Stimulated activated effector memory CD8-positive, alpha-beta T cell treated with anti-CD3 and anti-CD28 coated beads, Interleukin-12 subunit alpha, Interleukin-12 subunit beta, amount 100 ng/mL, for 72 hours (primary cell): ENCODE measurements around the gene RNF10.
"Not testable (repeated sequence)": the region's sequence is repeated elsewhere in the genome, so short reads cannot be mapped to it uniquely, and the experiment has no call there.

Experiments
- ATAC-seq: fragments of 150-1000 bp; cut with Tn5 transposase; 2 replicates; pipeline ENCODE4 v1.10.0; 2021
- DNase-seq, 2 donors: peaks; one replicate each; pipeline ENCODE4 v3.0.0; 2021 to 2022; ENCODE audit warnings: low spot score in 2 of 2
- H3K27ac Mint-ChIP-seq: one replicate; pipeline ENCODE4 v1.8.0; 2022; ENCODE audit warnings: mild to moderate bottlenecking, mixed read lengths
- H3K36me3 Mint-ChIP-seq: one replicate; pipeline ENCODE4 v1.8.0; 2022; ENCODE audit warnings: mild to moderate bottlenecking, mixed read lengths
- H3K4me1 Mint-ChIP-seq: one replicate; pipeline ENCODE4 v1.8.0; 2022; ENCODE audit warnings: mixed read lengths
- H3K4me3 Mint-ChIP-seq: one replicate; pipeline ENCODE4 v1.8.0; 2022; ENCODE audit warnings: mild to moderate bottlenecking, mixed read lengths
- H3K9me3 Mint-ChIP-seq: one replicate; pipeline ENCODE4 v1.8.0; 2022; ENCODE audit warnings: mixed read lengths

The RNF10 gene

DNA sequence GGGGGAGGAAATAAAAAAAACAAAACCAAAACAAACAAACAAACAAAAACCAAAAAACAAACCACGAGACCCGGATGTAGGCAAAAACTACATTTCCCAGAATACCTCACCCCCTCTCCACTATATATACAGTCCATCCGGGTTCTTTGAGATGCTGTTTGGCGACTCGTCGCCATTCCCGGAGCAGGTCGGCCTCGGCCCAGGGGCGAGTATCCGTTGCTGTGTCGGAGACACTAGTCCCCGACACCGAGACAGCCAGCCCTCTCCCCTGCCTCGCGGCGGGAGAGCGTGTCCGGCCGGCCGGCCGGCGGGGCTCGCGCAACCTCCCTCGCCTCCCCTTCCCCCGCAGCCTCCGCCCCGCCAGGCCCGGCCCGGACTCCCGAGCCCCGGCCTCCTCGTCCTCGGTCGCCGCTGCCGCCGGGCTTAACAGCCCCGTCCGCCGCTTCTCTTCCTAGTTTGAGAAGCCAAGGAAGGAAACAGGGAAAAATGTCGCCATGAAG, at the start of gene RNF10:
TSS of gene RNF10 (plus strand) at position 154 of the 500 bp plus-strand sequence. CDS start 456 bp downstream, outside the sequence.
- peaks cover 45% of the 10 kb centered on the region for H3K36me3 Mint-ChIP-seq

DNA sequence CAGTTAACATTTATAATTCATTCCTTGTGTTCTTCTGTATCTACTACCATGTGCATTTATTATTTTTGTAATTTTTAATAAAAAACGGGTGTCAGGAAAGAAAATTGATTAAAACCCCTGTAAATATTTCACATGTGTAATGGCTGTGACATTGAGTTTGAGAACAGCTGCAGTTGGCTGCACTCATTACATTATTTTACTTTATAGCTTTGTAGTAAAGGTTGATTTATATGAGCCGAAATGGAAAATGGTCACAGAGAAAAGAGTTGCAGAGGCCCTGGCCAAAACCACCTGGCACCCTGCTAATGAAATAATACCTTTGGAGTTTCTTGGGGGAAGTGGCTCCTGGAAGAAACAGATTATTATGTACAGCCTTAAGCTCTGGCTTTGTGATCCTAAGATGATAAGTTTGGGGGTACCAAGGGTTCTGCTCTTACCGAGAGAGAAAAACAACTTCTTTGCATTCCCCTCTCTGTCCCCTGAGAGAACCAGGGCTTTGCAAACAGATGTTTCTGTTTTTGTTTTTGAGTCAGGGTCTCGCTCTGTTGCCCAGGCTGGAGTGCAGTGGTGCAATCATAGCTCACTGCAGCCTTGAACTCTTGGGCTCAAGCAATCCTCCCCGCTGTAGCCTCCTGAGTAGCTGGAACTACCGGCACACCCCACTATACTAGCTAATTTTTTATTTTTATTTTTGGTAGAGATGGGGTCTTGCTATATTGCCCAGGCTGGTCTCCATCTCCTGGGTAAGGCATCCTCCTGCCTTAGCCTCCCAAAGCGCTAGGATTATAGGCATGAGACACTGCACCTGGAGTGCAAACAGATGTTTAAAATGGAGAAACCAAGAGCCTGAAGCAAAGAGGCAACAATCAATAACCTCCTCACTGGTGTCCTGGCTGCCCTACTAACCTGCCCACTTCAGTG, 47.9 kb upstream of the RNF10 start:
- no peak for ATAC-seq
- Mint-ChIP-seq H3K4me3 (no peak overlapping the region), H3K27ac (no peak overlapping the region), H3K9me3 (no peaks in the 10 kb centered on the region), H3K4me1 (peaks cover 15% of the 10 kb centered on the region), H3K36me3 (no peaks in the 10 kb centered on the region)
- no peak for DNase-seq

More for the DNA sequence above, at the start of gene RNF10:
- Mint-ChIP-seq H3K4me3 (peak within 1 kb of the TSS; percentile 88), H3K27ac (peak within 1 kb of the TSS; percentile 98), H3K9me3 (no peaks in the 10 kb centered on the region), H3K4me1 (peaks cover 41% of the 10 kb centered on the region)
- ATAC-seq (peak; percentile 85), DNase-seq (peak; percentile 53 to 86)

DNA sequence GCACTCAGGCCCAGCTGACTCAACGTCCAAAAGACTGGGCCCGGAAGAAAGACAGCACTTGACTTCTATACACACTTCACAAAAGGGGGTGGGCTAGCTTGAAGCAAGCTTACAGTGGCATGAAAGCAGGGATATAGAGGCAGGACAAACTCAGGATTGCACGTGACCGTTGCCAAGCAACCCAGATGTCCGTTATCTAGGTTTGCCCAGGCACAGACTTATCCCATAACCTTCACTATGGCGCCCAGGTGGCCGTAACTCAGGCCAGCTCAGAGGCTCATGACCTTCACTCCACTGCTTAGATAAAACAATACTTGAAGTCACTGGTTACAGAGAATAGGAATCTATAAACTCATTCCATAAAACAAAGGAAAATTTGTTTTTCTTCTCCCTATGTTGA, 46.6 kb upstream of the RNF10 start:
- not testable (repeated sequence) for H3K36me3 Mint-ChIP-seq, ATAC-seq, H3K4me1 Mint-ChIP-seq, H3K9me3 Mint-ChIP-seq, H3K27ac Mint-ChIP-seq, DNase-seq, H3K4me3 Mint-ChIP-seq

DNA sequence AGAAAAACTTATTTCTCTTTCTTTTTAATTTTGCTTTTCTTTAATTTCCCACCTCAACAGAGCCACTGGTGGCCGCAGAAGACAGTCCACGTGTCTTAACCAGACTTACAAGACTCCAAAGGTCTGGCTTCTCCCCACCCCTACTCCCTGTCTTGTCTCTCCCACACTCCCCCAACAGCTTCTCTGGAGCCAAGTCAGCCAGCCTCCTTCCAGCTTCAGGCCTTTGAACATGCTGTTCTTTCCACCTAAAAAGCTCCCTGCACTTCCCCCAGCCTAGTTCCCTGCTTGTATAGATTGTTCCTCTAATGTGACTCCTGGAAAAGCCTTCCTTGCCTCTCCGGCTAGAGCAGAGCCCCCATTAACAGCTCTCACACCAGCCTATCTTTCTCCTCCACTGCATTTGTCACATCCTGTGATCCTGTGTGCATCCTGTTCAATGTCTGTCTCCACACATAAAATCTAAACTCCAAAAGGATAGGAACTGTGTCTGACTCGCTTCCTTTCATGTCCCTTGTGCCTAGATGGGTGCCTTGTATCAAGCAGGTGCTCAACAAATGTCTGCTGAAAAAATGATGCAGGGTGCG, 46.0 kb upstream of the RNF10 start:
- Mint-ChIP-seq H3K4me1 (peaks cover 7% of the 10 kb centered on the region), H3K27ac (no peak overlapping the region), H3K4me3 (no peak overlapping the region), H3K36me3 (no peaks in the 10 kb centered on the region), H3K9me3 (no peaks in the 10 kb centered on the region)
- no peak for DNase-seq
- ATAC-seq = no peak

DNA sequence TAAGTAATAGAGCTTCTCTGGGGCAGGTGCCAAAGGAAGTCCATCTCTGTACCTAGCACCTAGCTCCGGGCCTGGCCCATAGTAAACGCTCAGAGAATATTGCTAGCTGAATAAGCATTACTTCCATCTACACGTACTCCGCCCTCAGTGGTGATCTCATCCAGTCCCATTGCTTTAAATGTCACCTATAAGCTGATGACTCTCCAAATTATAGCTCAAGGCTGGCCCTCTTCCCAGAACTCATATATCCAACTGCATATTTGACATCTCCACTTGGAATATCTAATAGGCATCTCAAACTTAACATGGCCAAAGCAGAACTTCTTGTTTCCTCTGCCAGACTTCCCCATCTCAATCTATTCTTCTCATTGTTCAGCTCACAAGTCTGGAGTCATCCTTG, 45.1 kb upstream of the RNF10 start:
- Mint-ChIP-seq H3K4me1 (peaks cover under 1% of the 10 kb centered on the region), H3K4me3 (no peak overlapping the region), H3K27ac (no peak overlapping the region), H3K9me3 (no peaks in the 10 kb centered on the region), H3K36me3 (no peaks in the 10 kb centered on the region)
- DNase-seq = no peak
- ATAC-seq = no peak

DNA sequence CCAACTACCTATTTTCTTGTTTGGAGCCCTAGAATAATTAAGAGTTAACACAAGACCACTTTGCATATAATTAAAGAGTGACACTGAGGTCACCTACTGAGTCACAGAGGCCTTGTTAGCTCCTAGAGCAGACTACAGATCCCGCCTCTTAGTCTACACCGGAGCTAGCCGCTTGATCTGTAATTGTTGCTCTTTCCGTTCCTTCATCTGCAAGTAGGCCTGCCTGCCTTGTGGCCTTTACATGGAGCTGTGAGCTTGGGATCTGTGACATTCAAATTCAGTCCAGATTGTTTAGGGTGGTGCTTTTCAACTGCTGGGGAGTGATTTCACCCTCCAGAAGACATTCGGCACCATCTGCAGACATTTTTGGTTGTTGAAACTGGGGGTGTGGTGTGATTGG, 43.8 kb upstream of the RNF10 start:
- DNase-seq = no peak
- no peaks in the 10 kb centered on the region for H3K9me3 Mint-ChIP-seq
- H3K4me1 Mint-ChIP-seq = peaks cover 6% of the 10 kb centered on the region
- no peak for ATAC-seq
- H3K27ac Mint-ChIP-seq = peak overlapping the region; percentile 69
- H3K4me3 Mint-ChIP-seq = no peak overlapping the region
- H3K36me3 Mint-ChIP-seq = no peaks in the 10 kb centered on the region

DNA sequence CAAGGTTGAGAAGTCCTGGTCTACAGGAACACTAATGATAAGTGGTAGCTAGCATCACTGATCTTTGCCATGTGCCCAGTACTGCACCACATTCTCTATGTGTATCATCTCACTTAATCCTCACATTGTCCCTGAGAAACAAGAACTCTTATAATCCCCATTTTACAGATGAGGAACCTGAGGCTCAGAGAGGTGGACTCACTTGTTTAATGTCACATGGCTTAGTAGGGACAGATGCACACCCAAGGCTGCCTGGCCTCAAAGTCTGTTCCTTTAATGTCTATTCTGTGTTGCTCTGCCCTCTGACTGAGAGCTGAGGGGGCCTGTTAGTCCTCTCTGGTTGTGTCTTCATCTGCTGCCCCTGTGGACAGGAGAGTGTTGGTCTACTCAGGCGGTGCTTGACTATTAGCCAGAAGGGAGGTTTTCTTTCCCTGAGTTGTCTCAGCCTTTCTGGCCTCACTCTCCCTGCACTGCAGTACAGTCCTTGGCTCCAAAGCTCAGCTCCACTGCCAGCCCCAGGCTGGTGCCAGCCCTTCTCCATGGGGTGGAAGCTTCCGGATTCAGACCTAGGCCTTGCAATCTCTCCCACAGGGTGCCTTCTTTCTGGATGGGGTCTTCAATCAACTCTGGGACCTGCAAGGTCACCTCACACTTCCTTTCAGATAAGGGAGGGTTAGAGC, 43.2 kb upstream of the RNF10 start:
- no peak for ATAC-seq
- peaks cover 11% of the 10 kb centered on the region for H3K4me1 Mint-ChIP-seq
- no peak overlapping the region for H3K4me3 Mint-ChIP-seq
- peaks cover 6% of the 10 kb centered on the region for H3K36me3 Mint-ChIP-seq
- no peak for DNase-seq
- no peaks in the 10 kb centered on the region for H3K9me3 Mint-ChIP-seq
- peak overlapping the region; percentile 69 for H3K27ac Mint-ChIP-seq

DNA sequence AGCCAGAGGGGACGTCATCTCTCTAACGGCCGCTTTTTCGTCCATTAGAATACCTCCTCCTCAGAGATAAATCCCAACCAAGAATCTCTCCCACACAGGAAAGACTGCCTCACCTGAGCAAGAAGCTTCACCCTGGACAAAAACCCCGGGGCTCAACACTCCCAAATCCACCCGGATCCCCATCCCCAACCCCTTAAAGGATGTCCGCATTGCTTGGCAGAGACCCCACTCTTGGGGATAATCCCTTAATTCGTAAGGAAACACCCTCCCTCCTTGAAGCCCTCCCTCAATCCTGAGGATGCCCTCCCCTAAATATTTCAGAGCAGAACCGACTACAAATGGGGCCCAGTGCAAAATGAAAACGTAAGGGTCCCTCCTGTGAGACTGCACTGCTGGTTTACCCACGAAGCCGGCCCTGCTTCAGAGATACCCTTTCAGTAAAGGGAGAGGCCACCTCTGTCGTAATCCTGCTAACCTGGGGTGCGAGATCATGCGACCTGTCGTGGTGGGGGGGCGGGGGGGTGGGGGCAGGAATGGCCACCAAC, 38.9 kb upstream of the RNF10 start:
- peak overlapping the region; percentile 84 for H3K27ac Mint-ChIP-seq
- no peaks in the 10 kb centered on the region for H3K9me3 Mint-ChIP-seq
- H3K4me1 Mint-ChIP-seq = peaks cover 35% of the 10 kb centered on the region
- H3K36me3 Mint-ChIP-seq = peaks cover 49% of the 10 kb centered on the region
- ATAC-seq (peak; percentile 3), DNase-seq (peak in 1 of 2 donors; percentile 51)
- H3K4me3 Mint-ChIP-seq = peak overlapping the region; percentile 87

DNA sequence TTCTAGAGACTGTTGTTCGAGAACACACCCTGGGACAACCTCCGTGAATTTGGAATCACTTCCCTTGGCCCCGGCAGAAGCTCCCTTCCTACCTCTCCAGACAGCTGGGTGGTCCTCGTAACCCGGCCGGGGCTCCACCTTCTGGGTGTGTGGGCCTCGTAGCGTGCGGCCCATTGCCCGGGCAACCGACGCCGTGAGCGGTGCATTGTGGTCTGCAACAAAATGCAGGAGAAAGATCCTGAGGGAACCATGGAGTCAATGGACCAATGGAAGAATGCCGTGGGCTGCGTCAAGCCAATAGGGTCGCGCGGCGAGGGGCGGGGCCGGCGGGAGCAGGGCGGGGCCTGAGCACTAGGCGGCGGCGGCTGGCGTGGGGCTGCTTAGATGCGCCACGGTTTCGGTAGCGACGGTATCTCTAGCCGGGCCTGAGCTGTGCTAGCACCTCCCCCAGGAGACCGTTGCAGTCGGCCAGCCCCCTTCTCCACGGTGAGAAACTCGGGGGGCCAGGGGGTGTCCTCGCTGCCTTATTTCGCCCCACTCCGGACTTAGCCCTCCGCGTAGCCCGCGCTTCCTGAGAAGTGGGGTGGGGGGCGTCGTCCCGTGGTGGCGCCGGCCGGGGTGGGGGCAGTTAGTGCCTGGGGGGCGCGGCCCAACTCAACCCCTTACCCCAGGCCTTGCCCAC, 38.3 kb upstream of the RNF10 start, which contains the start of gene DYNLL1:
TSS of gene DYNLL1 (plus strand) at position 383 of the 682 bp plus-strand sequence. CDS start 309 bp downstream, outside the sequence.
- ATAC-seq = peak; percentile 97
- Mint-ChIP-seq H3K4me1 (peaks cover 41% of the 10 kb centered on the region), H3K9me3 (no peaks in the 10 kb centered on the region), H3K27ac (peak within 1 kb of the TSS; percentile 84), H3K36me3 (peaks cover 55% of the 10 kb centered on the region), H3K4me3 (peak within 1 kb of the TSS; percentile 87)
- DNase-seq = peak; percentile 95 to 99

DNA sequence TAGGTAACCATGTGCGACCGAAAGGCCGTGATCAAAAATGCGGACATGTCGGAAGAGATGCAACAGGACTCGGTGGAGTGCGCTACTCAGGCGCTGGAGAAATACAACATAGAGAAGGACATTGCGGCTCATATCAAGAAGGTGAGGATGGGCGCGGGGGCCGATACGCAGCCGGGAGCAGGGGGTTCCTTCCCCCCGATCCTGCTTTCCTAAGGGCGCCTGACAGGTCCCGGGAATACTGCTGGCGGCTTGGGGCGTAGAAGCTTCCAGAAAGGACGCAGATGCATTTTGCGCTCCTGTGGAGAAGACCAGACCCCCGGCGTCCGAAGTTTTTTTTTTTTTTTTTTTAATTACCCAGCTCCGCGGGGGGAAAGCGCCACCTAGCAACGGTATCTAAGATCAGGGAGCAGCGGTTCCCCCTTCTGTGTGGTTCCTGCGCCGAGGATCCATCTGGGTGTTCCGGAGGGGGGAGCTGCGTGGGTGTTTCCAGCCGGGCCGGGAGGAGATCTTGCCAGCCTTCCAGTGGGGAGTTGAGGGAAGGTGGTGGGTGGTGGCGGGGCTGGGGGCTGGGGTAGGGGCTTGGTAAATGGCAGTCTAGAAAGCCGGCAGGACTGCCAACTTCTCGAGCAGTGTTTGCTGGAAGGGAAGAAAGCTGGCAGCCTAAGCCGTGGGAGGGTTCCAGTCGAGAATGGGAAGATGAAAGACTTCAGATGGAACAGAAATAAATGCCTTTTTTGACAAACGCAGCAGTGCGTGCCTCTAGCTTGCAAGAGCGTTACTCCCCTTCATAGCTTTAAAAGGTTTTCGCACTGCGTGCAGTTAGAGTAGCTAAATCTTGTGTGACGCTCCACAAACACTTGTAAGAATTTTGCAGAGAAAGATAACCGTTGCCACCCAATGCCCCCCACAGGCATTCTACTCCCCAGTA, 37.5 kb upstream of the RNF10 start:
- H3K36me3 Mint-ChIP-seq = peaks cover 63% of the 10 kb centered on the region

DNA sequence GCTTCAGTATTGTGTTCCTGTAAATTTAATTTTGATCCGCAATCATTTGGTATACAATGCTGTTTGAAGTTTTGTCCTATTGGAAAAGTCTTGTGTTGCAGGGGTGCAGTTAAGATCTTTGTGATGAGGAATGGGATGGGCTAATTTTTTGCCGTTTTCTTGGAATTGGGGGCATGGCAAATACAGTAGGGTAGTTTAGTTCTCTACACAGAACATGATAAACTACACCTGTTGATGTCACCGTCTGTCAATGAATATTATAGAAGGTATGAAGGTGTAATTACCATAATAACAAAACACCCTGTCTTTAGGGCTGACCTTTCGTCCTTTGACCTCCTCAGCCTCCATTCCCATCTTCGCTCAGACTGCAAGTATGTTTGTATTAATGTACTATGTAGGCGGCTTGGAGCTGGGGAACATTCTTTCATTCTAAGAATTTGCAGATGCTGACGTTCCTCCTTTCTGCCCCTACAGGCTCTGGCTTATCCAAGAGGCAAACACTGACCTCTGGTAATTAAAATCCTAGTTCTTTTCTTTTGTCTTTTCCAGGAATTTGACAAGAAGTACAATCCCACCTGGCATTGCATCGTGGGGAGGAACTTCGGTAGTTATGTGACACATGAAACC, 36.5 kb upstream of the RNF10 start:
- no peak for DNase-seq
- Mint-ChIP-seq H3K4me1 (peaks cover 41% of the 10 kb centered on the region), H3K4me3 (peak overlapping the region; percentile 87), H3K9me3 (no peaks in the 10 kb centered on the region), H3K27ac (peak overlapping the region; percentile 84), H3K36me3 (peaks cover 73% of the 10 kb centered on the region)
- no peak for ATAC-seq

More for the DNA sequence above, 37.5 kb upstream of the RNF10 start:
- Mint-ChIP-seq H3K27ac (peak overlapping the region; percentile 84), H3K9me3 (no peaks in the 10 kb centered on the region), H3K4me3 (peak overlapping the region; percentile 87), H3K4me1 (peaks cover 41% of the 10 kb centered on the region)
- DNase-seq = peak; percentile 20 to 56
- ATAC-seq = peak; percentile 56

DNA sequence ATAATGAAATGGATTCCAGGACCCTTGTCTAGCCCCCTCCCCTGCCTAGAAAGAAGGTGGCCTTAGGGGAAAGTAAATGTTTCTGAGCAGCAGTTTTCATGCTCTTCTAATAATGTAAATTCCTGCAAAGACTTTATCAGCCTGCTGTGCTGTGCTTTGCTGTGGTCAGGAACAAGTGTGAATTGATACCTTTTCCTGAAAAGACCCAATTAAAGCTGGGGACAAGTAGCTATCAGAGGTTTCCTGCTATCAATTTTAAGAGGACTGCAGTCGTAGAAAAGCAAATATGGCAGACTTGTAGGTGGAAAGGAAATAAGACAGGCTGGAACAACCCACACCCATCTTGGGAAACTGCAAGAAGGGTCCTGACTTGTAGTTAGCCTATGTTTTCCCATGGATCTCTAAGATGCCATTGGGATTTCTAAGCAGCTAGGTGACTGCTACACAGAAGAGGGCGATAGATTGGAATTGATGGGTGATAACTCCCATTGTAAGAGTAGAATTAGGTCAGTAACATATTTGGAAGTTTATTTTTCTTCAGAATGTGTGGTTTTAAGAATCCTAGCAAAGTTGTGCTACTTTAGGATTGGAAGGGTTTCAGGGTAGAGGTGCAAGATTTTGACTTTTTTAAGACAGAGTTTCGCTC, 35.2 kb upstream of the RNF10 start:
- H3K36me3 Mint-ChIP-seq = peaks cover 86% of the 10 kb centered on the region
- ATAC-seq = no peak
- peaks cover 41% of the 10 kb centered on the region for H3K4me1 Mint-ChIP-seq
- peak overlapping the region; percentile 84 for H3K27ac Mint-ChIP-seq
- H3K9me3 Mint-ChIP-seq = no peaks in the 10 kb centered on the region
- no peak overlapping the region for H3K4me3 Mint-ChIP-seq
- no peak for DNase-seq

DNA sequence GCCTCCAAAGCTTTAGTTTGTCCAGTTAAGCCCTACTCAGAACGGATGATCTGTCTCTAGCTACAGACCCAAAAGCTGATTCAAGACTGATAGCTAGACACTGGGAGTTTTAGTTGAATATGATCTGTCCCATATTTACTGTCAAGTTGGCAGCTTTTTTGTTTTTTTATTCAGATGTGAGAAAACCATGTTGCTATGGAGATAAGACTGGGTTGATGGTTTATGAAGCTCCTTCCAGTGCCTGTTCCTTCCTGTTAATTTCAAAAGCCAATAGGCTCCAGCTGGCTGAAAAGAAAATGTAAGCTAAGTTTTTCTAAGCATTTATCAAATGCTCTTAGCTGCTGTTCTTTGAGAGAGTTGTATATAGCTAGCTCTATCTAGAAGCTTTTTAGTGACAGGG, 33.6 kb upstream of the RNF10 start:
- Mint-ChIP-seq H3K27ac (peak overlapping the region; percentile 65), H3K4me3 (no peak overlapping the region), H3K9me3 (no peaks in the 10 kb centered on the region), H3K4me1 (peaks cover 32% of the 10 kb centered on the region), H3K36me3 (peaks cover 100% of the 10 kb centered on the region)
- no peak for ATAC-seq
- no peak for DNase-seq
